Endothelial cell of umbilical vein (primary cell): Measurements from ENCODE around the gene ZNF627. TPM values are rescaled to one million over a fixed set of nuclear protein-coding genes. Genes with fewer than 3 reads are reported as not detected.
A peak's percentile ranks its signal among the peaks of the same experiment; 100 is the strongest.

Experiments used
- BruUV-seq: library from RNA; stranded (reverse); fragments of 400-500 nt; replicated peaks from 2 replicates; lab custom pipeline; 2021; lab: Mats Ljungman, UMichigan
- CTCF ChIA-PET: fragments of 300-600, 350-600 bp; sonication (Branson Sonifier 250); formaldehyde crosslinking; loops from one replicate; lab custom pipeline; 2021; ENCODE audit warnings: antibody characterized with exemption, inconsistent platforms; lab: Charles Lee
- POLR2A ChIA-PET: fragments of 300-600, 350-600 bp; sonication (Branson Sonifier 250); formaldehyde crosslinking; loops from one replicate; lab custom pipeline; 2021; ENCODE audit warnings: antibody characterized with exemption, inconsistent platforms; lab: Charles Lee
- DNase-seq: peaks from one replicate; pipeline ENCODE4 v3.0.0-alpha.2; 2011; ENCODE audit warnings: low read depth, low spot score
- FAIRE-seq: peaks from 2 replicates; lab custom pipeline; 2011; peaks lifted over from hg19 to GRCh38; lab: Jason Lieb, UNC
- H2AFZ ChIP-seq: 2 replicates; pipeline ENCODE4 v1.6.0; 2012; ENCODE audit warnings: low read depth, low read length, control low read depth, inconsistent platforms
- H3K27ac ChIP-seq: 2 replicates; pipeline ENCODE4 v1.5.1; 2011; ENCODE audit warnings: low read depth, mild to moderate bottlenecking, control low read depth, low read length, moderate library complexity; ENCODE audit not compliant: insufficient read depth
- H3K27me3 ChIP-seq, 2 experiments: 2 replicates each; pipeline versions ENCODE4 v1.6.0 to v1.6.1; 2011; ENCODE audit warnings: low read length in 2 of 2, mixed read lengths in 1 of 2; ENCODE audit not compliant: control insufficient read depth in 2 of 2, insufficient read depth in 2 of 2
- H3K36me3 ChIP-seq, 2 experiments: 2 replicates in 1 of 2; 3 replicates in 1 of 2; pipeline ENCODE4 v1.5.1; 2011; ENCODE audit warnings: low read length in 2 of 2, mild to moderate bottlenecking in 1 of 2, moderate library complexity in 1 of 2; ENCODE audit not compliant: control insufficient read depth in 2 of 2, insufficient read depth in 2 of 2; ENCODE audit errors: extremely low read depth in 1 of 2
- H3K4me1 ChIP-seq: 3 replicates; pipeline ENCODE4 v1.5.1; 2011; ENCODE audit warnings: mild to moderate bottlenecking, low read length; ENCODE audit not compliant: control insufficient read depth, insufficient read depth; ENCODE audit errors: extremely low read depth
- H3K4me2 ChIP-seq: 2 replicates; pipeline ENCODE4 v1.6.1; 2011; ENCODE audit warnings: low read length, control low read depth, mixed read lengths; ENCODE audit not compliant: insufficient read depth
- H3K4me3 ChIP-seq, 3 experiments: fragments of 200-600 bp in 1 of 3; sonication (generic), shearing (Covaris generic) in 1 of 3; replicated peaks in 1 of 3; 2 replicates each; pipeline ENCODE4 v1.5.1; 2011 to 2016; ENCODE audit warnings: control low read depth in 3 of 3, low read length in 3 of 3, mild to moderate bottlenecking in 2 of 3, inconsistent platforms in 1 of 3, low read depth in 1 of 3, moderate library complexity in 1 of 3; ENCODE audit not compliant: insufficient read depth in 1 of 3
- H3K79me2 ChIP-seq: 2 replicates; pipeline ENCODE4 v1.6.0; 2012; ENCODE audit warnings: low read length, inconsistent platforms; ENCODE audit not compliant: control insufficient read depth, insufficient read depth
- H3K9ac ChIP-seq: replicated peaks from 2 replicates; pipeline ENCODE3; 2011; ENCODE audit warnings: low read length, control low read depth; ENCODE audit not compliant: insufficient read depth; ENCODE audit errors: extremely low read depth
- H3K9me1 ChIP-seq: replicated peaks from 3 replicates; pipeline ENCODE4 v1.6.0; 2011; ENCODE audit warnings: mild to moderate bottlenecking, low read length; ENCODE audit not compliant: control insufficient read depth, insufficient read depth; ENCODE audit errors: extremely low read depth
- H3K9me3 ChIP-seq: replicated peaks from 2 replicates; pipeline ENCODE4 v1.5.1; 2012; ENCODE audit warnings: low read length, inconsistent platforms; ENCODE audit not compliant: control insufficient read depth, insufficient read depth
- H4K20me1 ChIP-seq: replicated peaks from 2 replicates; pipeline ENCODE3; 2011; ENCODE audit warnings: mild to moderate bottlenecking, low read length; ENCODE audit not compliant: control insufficient read depth, insufficient read depth; ENCODE audit errors: extremely low read depth
- CTCF ChIP-seq, 2 donors: IDR thresholded peaks; 1 replicate in 1 of 2; 2 replicates in 1 of 2; pipeline ENCODE4 v1.5.1; 2011; ENCODE audit warnings: low read length in 2 of 2, mild to moderate bottlenecking in 2 of 2, moderate library complexity in 2 of 2, control low read depth in 1 of 2, inconsistent platforms in 1 of 2, low read depth in 1 of 2; ENCODE audit not compliant: insufficient read depth in 1 of 2; ENCODE audit errors: extremely low read depth in 1 of 2
- JUN ChIP-seq: IDR thresholded peaks from 2 replicates; pipeline ENCODE4 v1.6.1; 2011; ENCODE audit warnings: borderline replicate concordance, low read depth; ENCODE audit not compliant: insufficient read length, insufficient read depth
- POLR2A ChIP-seq: IDR thresholded peaks from 2 replicates; pipeline ENCODE4 v1.6.1; 2012; ENCODE audit warnings: low read depth, mild to moderate bottlenecking, control low read depth, low read length
- dilution Hi-C: fragments of 300-500 bp; cut with MboI; formaldehyde crosslinking; loops from one replicate; pipeline ENCODE4 v1.15.0; 2019; ENCODE audit warnings: low sequenced_read_pairs; ENCODE audit not compliant: extremely low pct_ligation_motif_present
- intact Hi-C: fragments of 100-400 bp; cut with micrococcal nuclease; formaldehyde crosslinking; loops from one replicate; pipeline ENCODE4 v1.10.0; 2022
- polyA plus RNA-seq, 4 experiments: library from polyadenylated mRNA; depleted of rRNA in 3 of 4; stranded (reverse) in 3 of 4; unstranded in 1 of 4; fragments of >200 nt; gene quantifications; 2 replicates each; pipeline versions ENCODE4 v1.2.1 to v1.2.3, GENCODE V29; 2011 to 2012; ENCODE audit warnings: missing spikeins in 1 of 4
- total RNA-seq: library from RNA; stranded (reverse); gene quantifications from 2 replicates; pipeline ENCODE4 v1.2.3, GENCODE V29; 2021

The ZNF627 gene
- total and polyA plus RNA-seq, 2 donors (not counting 3 experiments of a cell fraction or from before 2014, with no cell fraction given), result 5.6 to 9.7 TPM

- intact Hi-C loops, result loop anchor here (1.0 to 5.0 kb wide), 7 partner anchors 28 to 345 kb away; partner anchors contain the start of genes ECSIT, ELOF1, ODAD3 and PRKCSH
- Histone ChIP-seq H4K20me1 (no peaks in the 10 kb centered on the region), H3K79me2 (no peaks in the 10 kb centered on the region), H3K36me3 (no peaks in the 10 kb centered on the region), H3K9ac (no peak overlapping the region), H3K9me3 (no peaks in the 10 kb centered on the region), H3K27me3 (no peaks in the 10 kb centered on the region), H3K9me1 (no peaks in the 10 kb centered on the region), H3K27ac (no peak overlapping the region), H3K4me1 (no peaks in the 10 kb centered on the region), H3K4me2 (no peak overlapping the region), H3K4me3 (no peak overlapping the region), H2AFZ (peak overlapping the region; percentile 7)
- ChIA-PET POLR2A (no interaction called here), CTCF (interaction anchor here (0.7 to 2.1 kb wide), 9 partner anchors 26 to 293 kb away, joined by 3 to 11 read pairs (median 3); partner anchors contain the start of genes ELOF1 and ZNF653)
- dilution Hi-C loops, result no loop called here
- TF ChIP-seq JUN (no peak), CTCF (IDR thresholded peaks at IDR 0.05; ENCODE audit: extremely low read depth in 1 of 2, insufficient read depth in 1 of 2, low read depth in 1 of 2, low read length in 2 of 2) (peak; percentile 87 to 91), POLR2A (no peak)
- FAIRE-seq (peak; percentile 99), DNase-seq (peak; percentile 65)
- BruUV-seq, result no TSS peak
Measured at GRCh38 chr19:11587302-11587974, 9.8 kb upstream of the ZNF627 start.
